ENCODE results near the gene ITGA11. TPM values are rescaled to one million over a fixed set of nuclear protein-coding genes. Genes with fewer than 3 reads are reported as not detected.

The ITGA11 gene
- total RNA-seq, 3 donors from 2014 or later (not counting 1 experiment from before 2014, with no cell fraction given), result not detected

DNA sequence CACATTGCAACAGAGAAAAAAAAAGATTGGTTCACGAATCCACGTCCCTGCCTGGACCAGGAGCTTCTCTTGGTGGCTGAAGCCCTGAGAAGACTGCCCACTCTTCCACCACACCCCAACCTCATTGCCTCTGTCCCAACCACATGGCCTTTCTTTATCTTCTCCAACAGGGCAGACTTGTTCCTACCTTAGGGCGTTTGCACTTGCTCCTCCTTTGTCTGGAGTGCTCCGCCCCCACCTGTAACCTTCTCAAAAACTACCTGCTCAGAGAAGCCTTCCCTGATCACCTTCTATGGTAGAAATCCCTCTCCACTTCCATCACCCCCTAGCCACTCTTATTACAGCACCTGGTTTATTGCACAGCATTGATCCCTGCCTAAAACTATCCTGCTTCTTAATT lies 64.7 kb downstream of the ITGA11 start:
- ATAC-seq, result no peak

DNA sequence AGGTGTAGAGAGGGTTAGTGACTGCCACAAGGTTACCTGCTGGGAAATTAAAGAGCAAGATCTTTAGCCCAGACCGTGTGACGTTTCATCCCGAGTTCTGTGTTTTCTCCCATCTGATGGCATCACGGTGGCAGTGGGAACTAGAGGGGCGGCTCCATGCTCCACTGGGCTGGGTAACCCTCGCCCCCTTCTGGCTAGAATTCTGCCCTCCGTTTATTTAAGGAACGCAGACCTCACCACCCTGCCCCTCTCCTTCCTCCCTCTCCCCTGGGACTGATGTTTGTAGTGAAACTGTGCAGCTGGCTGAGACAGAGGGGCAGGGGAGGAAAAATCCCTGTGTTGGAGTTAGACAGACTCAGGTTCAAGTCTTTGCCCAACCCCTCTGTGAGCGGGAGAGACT lies 65.6 kb downstream of the ITGA11 start:
- intact Hi-C loops (cut with micrococcal nuclease), result no loop called here
- Histone ChIP-seq H3K27ac (ENCODE audit: low read length) (no peak overlapping the region), H3K36me3 (ENCODE audit: control insufficient read depth, insufficient read depth, low read length) (no peaks in the 10 kb centered on the region), H3K4me3 (ENCODE audit: low read length) (no peak overlapping the region), H3K27me3 (ENCODE audit: control insufficient read depth, insufficient read depth, low read length) (no peaks in the 10 kb centered on the region), H3K4me1 (ENCODE audit: control insufficient read depth, insufficient read depth, low read length) (no peaks in the 10 kb centered on the region), H3K9me3 (ENCODE audit: control insufficient read depth, insufficient read depth, low read length) (no peaks in the 10 kb centered on the region)
- H3K36me3 Mint-ChIP-seq, result no peaks in the 10 kb centered on the region
- peaks cover 3 to 7% of the 10 kb centered on the region in 2 donors for H3K27me3 Mint-ChIP-seq (ENCODE audit: low read depth in 2 of 2)
- ATAC-seq (no peak), DNase-seq (no peak)
- H3K4me3 Mint-ChIP-seq, result no peak overlapping the region
- H3K9me3 Mint-ChIP-seq, result no peaks in the 10 kb centered on the region
- 50% methylated on average over 7 of the region's 9 CpGs for WGBS (ENCODE audit: insufficient coverage)
- no peak overlapping the region for H3K27ac Mint-ChIP-seq
- TF ChIP-seq, protein P1, sequence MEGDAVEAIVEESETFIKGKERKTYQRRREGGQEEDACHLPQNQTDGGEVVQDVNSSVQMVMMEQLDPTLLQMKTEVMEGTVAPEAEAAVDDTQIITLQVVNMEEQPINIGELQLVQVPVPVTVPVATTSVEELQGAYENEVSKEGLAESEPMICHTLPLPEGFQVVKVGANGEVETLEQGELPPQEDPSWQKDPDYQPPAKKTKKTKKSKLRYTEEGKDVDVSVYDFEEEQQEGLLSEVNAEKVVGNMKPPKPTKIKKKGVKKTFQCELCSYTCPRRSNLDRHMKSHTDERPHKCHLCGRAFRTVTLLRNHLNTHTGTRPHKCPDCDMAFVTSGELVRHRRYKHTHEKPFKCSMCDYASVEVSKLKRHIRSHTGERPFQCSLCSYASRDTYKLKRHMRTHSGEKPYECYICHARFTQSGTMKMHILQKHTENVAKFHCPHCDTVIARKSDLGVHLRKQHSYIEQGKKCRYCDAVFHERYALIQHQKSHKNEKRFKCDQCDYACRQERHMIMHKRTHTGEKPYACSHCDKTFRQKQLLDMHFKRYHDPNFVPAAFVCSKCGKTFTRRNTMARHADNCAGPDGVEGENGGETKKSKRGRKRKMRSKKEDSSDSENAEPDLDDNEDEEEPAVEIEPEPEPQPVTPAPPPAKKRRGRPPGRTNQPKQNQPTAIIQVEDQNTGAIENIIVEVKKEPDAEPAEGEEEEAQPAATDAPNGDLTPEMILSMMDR (IDR thresholded peaks at IDR 0.05), result no peak
- H3K4me1 Mint-ChIP-seq, result no peaks in the 10 kb centered on the region

More for the DNA sequence above, 64.7 kb downstream of the ITGA11 start:
- H3K4me1 Mint-ChIP-seq, result no peaks in the 10 kb centered on the region
- Histone ChIP-seq H3K4me3 (ENCODE audit: low read length) (no peak overlapping the region), H3K27ac (ENCODE audit: low read length) (no peak overlapping the region), H3K27me3 (ENCODE audit: control insufficient read depth, insufficient read depth, low read length) (no peaks in the 10 kb centered on the region), H3K36me3 (ENCODE audit: control insufficient read depth, insufficient read depth, low read length) (no peaks in the 10 kb centered on the region), H3K9me3 (ENCODE audit: control insufficient read depth, insufficient read depth, low read length) (no peaks in the 10 kb centered on the region), H3K4me1 (ENCODE audit: control insufficient read depth, insufficient read depth, low read length) (no peaks in the 10 kb centered on the region)
- intact Hi-C loops (cut with micrococcal nuclease), result no loop called here
- H3K36me3 Mint-ChIP-seq, result no peaks in the 10 kb centered on the region
- H3K27me3 Mint-ChIP-seq (ENCODE audit: low read depth in 2 of 2), result peaks cover 3 to 7% of the 10 kb centered on the region in 2 donors
- H3K9me3 Mint-ChIP-seq, result no peaks in the 10 kb centered on the region
- H3K4me3 Mint-ChIP-seq, result no peak overlapping the region
- no peak for DNase-seq
- WGBS (ENCODE audit: insufficient coverage), result 70% methylated on average over 4 of the region's 4 CpGs
- H3K27ac Mint-ChIP-seq, result no peak overlapping the region
- TF ChIP-seq, protein P1 (IDR thresholded peaks at IDR 0.05), result no peak

DNA sequence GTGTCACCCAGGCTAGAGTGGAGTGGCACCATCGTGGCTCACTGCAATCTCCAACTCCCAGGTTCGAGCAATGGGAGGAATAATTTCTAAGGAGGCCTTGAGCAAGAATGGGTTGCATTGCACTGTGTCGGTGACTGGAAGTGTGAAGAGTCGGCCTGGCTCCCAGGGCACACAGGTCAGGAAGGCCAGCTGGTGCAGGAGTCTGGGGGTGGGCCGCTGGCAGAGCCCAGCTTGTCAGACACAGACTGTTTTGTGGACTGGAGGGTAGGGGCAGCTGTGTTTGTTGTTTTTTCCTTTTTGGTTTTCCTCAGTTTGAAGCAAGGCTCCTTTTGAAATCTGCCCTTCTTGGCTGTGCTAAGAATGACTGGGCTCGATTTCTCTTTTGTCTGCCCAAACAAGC lies 66.2 kb downstream of the ITGA11 start:
- H3K36me3 Mint-ChIP-seq, result no peaks in the 10 kb centered on the region
- Histone ChIP-seq H3K36me3 (ENCODE audit: control insufficient read depth, insufficient read depth, low read length) (no peaks in the 10 kb centered on the region), H3K4me1 (ENCODE audit: control insufficient read depth, insufficient read depth, low read length) (no peaks in the 10 kb centered on the region), H3K27ac (ENCODE audit: low read length) (no peak overlapping the region), H3K27me3 (ENCODE audit: control insufficient read depth, insufficient read depth, low read length) (no peaks in the 10 kb centered on the region), H3K4me3 (ENCODE audit: low read length) (no peak overlapping the region), H3K9me3 (ENCODE audit: control insufficient read depth, insufficient read depth, low read length) (no peaks in the 10 kb centered on the region)
- H3K9me3 Mint-ChIP-seq, result no peaks in the 10 kb centered on the region
- H3K4me1 Mint-ChIP-seq, result no peaks in the 10 kb centered on the region
- WGBS (ENCODE audit: insufficient coverage), result 57% methylated on average over 6 of the region's 6 CpGs
- TF ChIP-seq, protein P1 (IDR thresholded peaks at IDR 0.05), result no peak
- no peak for DNase-seq
- H3K4me3 Mint-ChIP-seq, result no peak overlapping the region
- H3K27ac Mint-ChIP-seq, result no peak overlapping the region
- ATAC-seq, result no peak
- peaks cover 3 to 7% of the 10 kb centered on the region in 2 donors for H3K27me3 Mint-ChIP-seq (ENCODE audit: low read depth in 2 of 2)
- intact Hi-C loops (cut with micrococcal nuclease), result no loop called here

DNA sequence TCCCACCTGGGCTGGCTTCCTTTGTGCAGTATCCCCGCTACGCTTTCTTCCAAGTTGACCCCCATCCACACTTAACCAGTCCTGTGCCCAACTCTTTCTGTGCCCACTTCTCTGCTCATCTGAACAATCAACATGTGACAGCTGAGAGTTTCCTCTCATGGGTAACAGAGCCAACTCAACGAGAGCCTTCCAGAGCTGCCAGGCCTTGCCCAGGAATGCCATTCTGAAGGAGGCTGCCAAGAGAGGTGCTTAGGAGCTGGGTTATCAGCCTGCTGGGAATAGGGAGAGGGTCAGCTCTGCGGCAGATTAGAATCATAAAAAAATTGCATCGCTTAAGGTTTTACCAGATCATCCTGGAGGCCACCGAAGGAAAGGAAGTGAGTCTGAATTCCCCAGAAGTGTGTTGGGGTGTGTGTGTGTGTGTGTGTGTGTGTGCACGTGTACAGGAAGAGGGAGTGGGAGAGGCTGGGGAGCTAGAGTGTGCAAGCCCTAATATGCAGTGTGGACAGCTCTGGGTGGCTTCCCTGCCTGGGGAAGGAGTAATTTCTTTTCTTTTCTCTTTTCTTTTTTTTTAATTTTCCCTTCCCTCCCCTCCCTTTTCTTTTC lies 66.7 kb downstream of the ITGA11 start:
- H3K27me3 ChIP-seq (ENCODE audit: control insufficient read depth, insufficient read depth, low read length), result no peaks in the 10 kb centered on the region
- DNase-seq (no peak), ATAC-seq (no peak)
- Mint-ChIP-seq H3K4me3 (no peak overlapping the region), H3K9me3 (no peaks in the 10 kb centered on the region), H3K4me1 (no peaks in the 10 kb centered on the region), H3K27ac (no peak overlapping the region), H3K27me3 (ENCODE audit: low read depth in 2 of 2) (peaks cover 3 to 7% of the 10 kb centered on the region in 2 donors), H3K36me3 (no peaks in the 10 kb centered on the region)
- no peaks in the 10 kb centered on the region for H3K4me1 ChIP-seq (ENCODE audit: control insufficient read depth, insufficient read depth, low read length)
- H3K36me3 ChIP-seq (ENCODE audit: control insufficient read depth, insufficient read depth, low read length), result no peaks in the 10 kb centered on the region
- TF ChIP-seq, protein P1 (IDR thresholded peaks at IDR 0.05), result no peak
- H3K4me3 ChIP-seq (ENCODE audit: low read length), result no peak overlapping the region
- intact Hi-C loops (cut with micrococcal nuclease), result no loop called here
- H3K27ac ChIP-seq (ENCODE audit: low read length), result no peak overlapping the region
- 34% methylated on average over 7 of the region's 7 CpGs for WGBS (ENCODE audit: insufficient coverage)
- H3K9me3 ChIP-seq (ENCODE audit: control insufficient read depth, insufficient read depth, low read length), result no peaks in the 10 kb centered on the region

All from natural killer cell (primary cell).